ENCODE data around the gene YBX3. TPM values are rescaled to one million over a fixed set of nuclear protein-coding genes. Genes with fewer than 3 reads are reported as not detected.
A peak's percentile ranks its signal among the peaks of the same experiment; 100 is the strongest.

Gene YBX3
- total RNA-seq, 1 experiment from 2014 or later, result 159 TPM

GRCh38 chr12:10672231-10672868, 50.8 kb downstream of the YBX3 start:
- DNase-seq (ENCODE audit: low read depth), result no peak

GRCh38 chr12:10669533-10669932, 53.6 kb downstream of the YBX3 start:
- no peak for DNase-seq (ENCODE audit: low read depth)

- no peak for DNase-seq (ENCODE audit: low read depth)
Measured at GRCh38 chr12:10668526-10668925, 54.6 kb downstream of the YBX3 start.

GRCh38 chr12:10667581-10667980, 55.5 kb downstream of the YBX3 start:
- no peak for DNase-seq (ENCODE audit: low read depth)

- no peak for DNase-seq (ENCODE audit: low read depth)
Measured at GRCh38 chr12:10664499-10664898, 58.6 kb downstream of the YBX3 start.

- no peak for DNase-seq (ENCODE audit: low read depth)
Measured at GRCh38 chr12:10663869-10664268, 59.3 kb downstream of the YBX3 start.

GRCh38 chr12:10661338-10661737, 61.8 kb downstream of the YBX3 start:
- peak; percentile 35 for DNase-seq (ENCODE audit: low read depth)

GRCh38 chr12:10654003-10654402, 69.1 kb downstream of the YBX3 start:
- no peak for DNase-seq (ENCODE audit: low read depth)

GRCh38 chr12:10652192-10652591, 70.9 kb downstream of the YBX3 start:
- no peak for DNase-seq (ENCODE audit: low read depth)

Other genes starting within 250 kb of the YBX3 start
- 0.32 and 0.34 TPM in 2 replicates for gene EIF2S3B, start 217.4 kb downstream of the YBX3 start, total RNA-seq (2014; rRNA removed)
- gene MAGOHB, start 109.7 kb downstream of the YBX3 start, total RNA-seq (2014; rRNA removed), result 34.2 and 47.0 TPM in 2 replicates
- gene STYK1, start 49.3 kb downstream of the YBX3 start, total RNA-seq (2014; rRNA removed), result 1.7 and 2.1 TPM in 2 replicates
- gene TAS2R7, start 79.3 kb upstream of the YBX3 start, total RNA-seq (2014; rRNA removed), result 0.32 TPM in 1 of 2 replicates, not detected in the other
- not detected in 2 replicates for gene TAS2R8, start 84.0 kb upstream of the YBX3 start, total RNA-seq (2014; rRNA removed)
- 0.34 TPM in 1 of 2 replicates, not detected in the other for gene TAS2R9, start 86.8 kb upstream of the YBX3 start, total RNA-seq (2014; rRNA removed)
- 0.19 and 0.40 TPM in 2 replicates for gene TAS2R10, start 103.0 kb upstream of the YBX3 start, total RNA-seq (2014; rRNA removed)
- gene PRR4, start 126.2 kb upstream of the YBX3 start, total RNA-seq (2014; rRNA removed), result 0.34 and 1.9 TPM in 2 replicates
- 6.6 and 8.7 TPM in 2 replicates for gene PRH1, start 160.9 kb upstream of the YBX3 start, total RNA-seq (2014; rRNA removed)
- gene TAS2R13, start 186.2 kb upstream of the YBX3 start, total RNA-seq (2014; rRNA removed), result 0.06 and 0.63 TPM in 2 replicates
- 1.0 TPM in 1 of 2 replicates, not detected in the other for gene PRH2, start 205.9 kb upstream of the YBX3 start, total RNA-seq (2014; rRNA removed)
- gene TAS2R14, start 215.9 kb upstream of the YBX3 start, total RNA-seq (2014; rRNA removed), result 1.7 and 1.8 TPM in 2 replicates